ENCODE results near the gene SPTLC3.

Gene SPTLC3

GRCh38 chr20:13034936-13035335, 26.2 kb downstream of the SPTLC3 start:
- no peak for DNase-seq

- DNase-seq, result no peak
Measured at GRCh38 chr20:13035399-13036152, 26.8 kb downstream of the SPTLC3 start.

GRCh38 chr20:13037727-13038126, 29.0 kb downstream of the SPTLC3 start:
- DNase-seq, result no peak

- no peak for DNase-seq
Measured at GRCh38 chr20:13041574-13042457, 33.0 kb downstream of the SPTLC3 start.

GRCh38 chr20:13042458-13042794, 33.7 kb downstream of the SPTLC3 start:
- DNase-seq, result no peak

GRCh38 chr20:13046409-13046808, 37.6 kb downstream of the SPTLC3 start:
- no peak for DNase-seq

GRCh38 chr20:13054011-13054410, 45.2 kb downstream of the SPTLC3 start:
- DNase-seq, result no peak

- DNase-seq, result no peak
Measured at GRCh38 chr20:13058666-13059389, 50.1 kb downstream of the SPTLC3 start.

GRCh38 chr20:13059398-13060136, 50.8 kb downstream of the SPTLC3 start:
- no peak for DNase-seq

GRCh38 chr20:13060327-13060726, 51.6 kb downstream of the SPTLC3 start:
- no peak for DNase-seq

- DNase-seq, result no peak
Measured at GRCh38 chr20:13061381-13061780, 52.6 kb downstream of the SPTLC3 start.

- DNase-seq, result no peak
Measured at GRCh38 chr20:13062789-13063188, 54.0 kb downstream of the SPTLC3 start.

GRCh38 chr20:13068336-13068735, 59.6 kb downstream of the SPTLC3 start:
- DNase-seq, result no peak

- DNase-seq, result no peak
Measured at GRCh38 chr20:13081877-13082276, 73.1 kb downstream of the SPTLC3 start.

- no peak for DNase-seq
Measured at GRCh38 chr20:13082378-13082777, 73.6 kb downstream of the SPTLC3 start.

GRCh38 chr20:13085275-13085674, 76.5 kb downstream of the SPTLC3 start:
- DNase-seq, result no peak

GRCh38 chr20:13089950-13090469, 81.2 kb downstream of the SPTLC3 start:
- no peak for DNase-seq

GRCh38 chr20:13092111-13092510, 83.3 kb downstream of the SPTLC3 start:
- no peak for DNase-seq

GRCh38 chr20:13094976-13095375, 86.2 kb downstream of the SPTLC3 start:
- DNase-seq, result no peak

- DNase-seq, result no peak
Measured at GRCh38 chr20:13098720-13099355, 90.1 kb downstream of the SPTLC3 start.

- no peak for DNase-seq
Measured at GRCh38 chr20:13099676-13100075, 90.9 kb downstream of the SPTLC3 start.

- no peak for DNase-seq
Measured at GRCh38 chr20:13101276-13101675, 92.5 kb downstream of the SPTLC3 start.

Measured in activated naive CD4-positive, alpha-beta T cell treated with anti-CD3 and anti-CD28 coated beads, Interleukin-2, amount 50 U/mL, for 16 hours (primary cell).